Activated naive CD4-positive, alpha-beta T cell treated with anti-CD3 and anti-CD28 coated beads, Interleukin-2, amount 50 U/mL, for 16 hours (primary cell): Measurements from ENCODE around the gene FOXJ1.
A peak's percentile ranks its signal among the peaks of the same experiment; 100 is the strongest.
"Not testable (repeated sequence)": the region's sequence is repeated elsewhere in the genome, so short reads cannot be mapped to it uniquely, and the experiment has no call there.

Experiments used
- DNase-seq: peaks from one replicate; pipeline ENCODE4 v3.0.0-alpha.2; 2020

Gene FOXJ1

GRCh38 chr17:76141212-76142038 is at the start of gene FOXJ1:
FOXJ1 (minus strand) TSS chr17:76141245; CDS start chr17:76140395, 850 bp downstream.
- DNase-seq: peak; percentile 87

GRCh38 chr17:76189741-76190140 is 48.7 kb upstream of the FOXJ1 start:
- no peak for DNase-seq

- no peak for DNase-seq
Measured at GRCh38 chr17:76189247-76189646, 48.2 kb upstream of the FOXJ1 start.

GRCh38 chr17:76188213-76189016 is 47.4 kb upstream of the FOXJ1 start:
- no peak for DNase-seq

GRCh38 chr17:76186774-76187173 is 45.7 kb upstream of the FOXJ1 start:
- DNase-seq: not testable (repeated sequence)

- no peak for DNase-seq
Measured at GRCh38 chr17:76184290-76184689, 43.2 kb upstream of the FOXJ1 start.

GRCh38 chr17:76182016-76182764 is 41.1 kb upstream of the FOXJ1 start:
- DNase-seq: peak; percentile 93

GRCh38 chr17:76179496-76180467 is 38.7 kb upstream of the FOXJ1 start:
- no peak for DNase-seq

- DNase-seq: no peak
Measured at GRCh38 chr17:76178124-76178523, 37.1 kb upstream of the FOXJ1 start.

GRCh38 chr17:76176701-76177574 is 35.9 kb upstream of the FOXJ1 start:
- DNase-seq: no peak

- no peak for DNase-seq
Measured at GRCh38 chr17:76174037-76174436, 33.0 kb upstream of the FOXJ1 start.

- no peak for DNase-seq
Measured at GRCh38 chr17:76173474-76173873, 32.4 kb upstream of the FOXJ1 start.

- DNase-seq: no peak
Measured at GRCh38 chr17:76171706-76172105, 30.7 kb upstream of the FOXJ1 start.

- no peak for DNase-seq
Measured at GRCh38 chr17:76170114-76170513, 29.1 kb upstream of the FOXJ1 start.

GRCh38 chr17:76166906-76167305 is 25.9 kb upstream of the FOXJ1 start:
- DNase-seq: no peak

GRCh38 chr17:76166168-76166567 is 25.1 kb upstream of the FOXJ1 start:
- no peak for DNase-seq

- no peak for DNase-seq
Measured at GRCh38 chr17:76164331-76164730, 23.3 kb upstream of the FOXJ1 start.

GRCh38 chr17:76163919-76164318 is 22.9 kb upstream of the FOXJ1 start:
- no peak for DNase-seq

- DNase-seq: no peak
Measured at GRCh38 chr17:76161619-76162266, 20.7 kb upstream of the FOXJ1 start.

GRCh38 chr17:76160896-76161528 is 20.0 kb upstream of the FOXJ1 start:
- DNase-seq: no peak
